NCI-H510A (cell line): ENCODE measurements around the gene ZNF660.

Source experiments
- DNase-seq: peaks from one replicate; lab custom pipeline; 2025; lab: John Stamatoyannopoulos, UW

Gene ZNF660

GRCh38 chr3:44632193-44632592 is 47.4 kb downstream of the ZNF660 start:
- no peak for DNase-seq

DNA sequence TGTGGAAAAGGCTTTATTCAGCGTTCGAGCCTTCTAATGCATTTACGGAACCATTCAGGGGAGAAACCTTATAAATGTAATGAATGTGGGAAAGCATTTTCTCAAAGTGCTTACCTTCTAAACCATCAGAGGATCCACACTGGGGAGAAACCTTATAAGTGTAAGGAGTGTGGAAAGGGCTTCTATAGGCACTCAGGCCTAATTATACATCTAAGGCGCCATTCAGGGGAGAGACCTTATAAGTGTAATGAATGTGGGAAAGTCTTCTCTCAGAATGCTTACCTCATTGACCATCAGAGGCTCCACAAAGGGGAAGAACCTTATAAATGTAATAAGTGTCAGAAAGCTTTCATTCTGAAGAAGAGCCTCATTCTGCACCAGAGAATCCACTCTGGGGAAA is 57.6 kb downstream of the ZNF660 start:
- no peak for DNase-seq

DNA sequence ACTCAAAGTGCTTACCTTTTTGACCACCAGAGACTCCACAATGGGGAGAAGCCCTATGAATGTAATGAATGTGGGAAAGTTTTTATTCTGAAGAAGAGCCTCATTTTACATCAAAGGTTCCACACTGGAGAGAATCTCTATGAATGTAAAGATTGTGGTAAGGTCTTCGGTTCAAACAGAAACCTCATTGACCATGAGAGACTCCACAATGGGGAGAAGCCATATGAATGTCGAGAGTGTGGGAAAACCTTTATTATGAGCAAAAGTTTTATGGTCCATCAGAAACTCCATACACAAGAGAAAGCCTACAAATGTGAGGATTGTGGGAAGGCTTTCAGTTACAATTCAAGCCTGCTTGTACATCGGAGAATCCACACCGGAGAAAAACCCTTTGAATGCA is 58.3 kb downstream of the ZNF660 start:
- no peak for DNase-seq

- no peak for DNase-seq
Measured at GRCh38 chr3:44647771-44648170, 63.0 kb downstream of the ZNF660 start.

DNA sequence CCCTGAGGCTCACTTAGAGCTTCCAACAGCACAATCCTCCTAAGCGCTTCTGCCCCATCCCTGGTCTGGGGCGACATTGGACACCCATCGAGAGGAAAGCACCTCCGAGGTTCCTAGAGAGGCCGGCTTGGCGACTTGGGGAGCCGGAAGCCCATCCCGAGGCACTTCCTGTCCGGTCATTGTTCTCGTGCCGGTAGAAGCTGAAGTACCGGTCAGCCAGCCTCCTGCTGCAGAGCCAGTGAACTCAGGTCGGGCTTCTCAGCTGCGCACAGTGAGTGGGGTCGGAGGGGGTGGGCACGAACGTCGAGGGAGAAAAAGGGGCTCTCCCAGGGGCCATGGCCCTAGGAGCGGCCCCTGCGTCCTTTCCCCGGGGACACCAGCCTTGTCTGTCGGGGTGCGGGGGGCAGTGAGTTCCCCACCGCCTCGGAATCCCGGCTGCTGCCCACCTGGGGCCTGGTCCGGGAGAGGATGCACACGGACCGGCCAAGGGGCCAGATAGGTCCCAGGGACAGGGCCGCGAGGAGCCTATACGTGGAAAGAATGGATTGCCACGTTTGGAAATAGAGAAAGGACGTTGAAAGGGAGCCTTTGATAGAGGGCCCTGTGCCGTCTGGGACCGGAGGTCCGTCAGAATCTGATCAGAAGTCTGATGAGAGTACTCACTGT is 63.9 kb downstream of the ZNF660 start, which contains the start of gene ZNF35:
Gene ZNF35 (plus strand): TSS at position 169 of the 666 bp plus-strand sequence. CDS start 2,336 bp downstream, outside the sequence.
- DNase-seq: peak; percentile 43
